ENCODE results near the gene GALNT2. TPM values are rescaled to one million over a fixed set of nuclear protein-coding genes. Genes with fewer than 3 reads are reported as not detected.
A peak's percentile ranks its signal among the peaks of the same experiment; 100 is the strongest.

GALNT2 gene
- total RNA-seq, 1 experiment from 2014 or later = 25.5 TPM

- no peak for DNase-seq (ENCODE audit: low spot score)
Measured at GRCh38 chr1:230230273-230230672, 163.2 kb downstream of the GALNT2 start.

- peak; percentile 79 for DNase-seq (ENCODE audit: low spot score)
Measured at GRCh38 chr1:230230948-230231773, 164.1 kb downstream of the GALNT2 start.

DNA sequence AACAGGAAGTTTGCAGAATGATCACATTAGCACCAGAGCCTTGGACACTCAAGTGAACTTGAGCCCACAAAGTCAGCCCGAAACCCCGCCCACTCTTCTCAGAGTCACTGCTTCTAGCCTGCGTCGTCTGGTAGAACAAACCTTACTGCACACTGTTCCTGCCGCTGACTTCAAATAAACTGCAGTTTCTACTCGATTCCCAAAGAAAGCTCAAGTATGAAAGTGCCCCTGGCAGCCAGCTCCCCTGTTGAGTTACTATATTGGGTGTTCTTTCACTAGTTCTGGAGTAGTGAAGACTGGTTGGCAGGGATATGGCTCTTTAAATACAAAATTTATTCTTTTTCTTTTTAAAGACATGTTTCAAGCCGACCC, 164.7 kb downstream of the GALNT2 start:
- DNase-seq (ENCODE audit: low spot score) = peak; percentile 95

GRCh38 chr1:230232371-230232771, 165.3 kb downstream of the GALNT2 start:
- DNase-seq (ENCODE audit: low spot score) = no peak

- DNase-seq (ENCODE audit: low spot score) = no peak
Measured at GRCh38 chr1:230233786-230234185, 166.7 kb downstream of the GALNT2 start.

GRCh38 chr1:230235876-230236275, 168.8 kb downstream of the GALNT2 start:
- no peak for DNase-seq (ENCODE audit: low spot score)

GRCh38 chr1:230236301-230237008, 169.4 kb downstream of the GALNT2 start:
- DNase-seq (ENCODE audit: low spot score) = no peak

- DNase-seq (ENCODE audit: low spot score) = no peak
Measured at GRCh38 chr1:230237009-230237370, 170.0 kb downstream of the GALNT2 start.

GRCh38 chr1:230237805-230238204, 170.8 kb downstream of the GALNT2 start:
- no peak for DNase-seq (ENCODE audit: low spot score)

DNA sequence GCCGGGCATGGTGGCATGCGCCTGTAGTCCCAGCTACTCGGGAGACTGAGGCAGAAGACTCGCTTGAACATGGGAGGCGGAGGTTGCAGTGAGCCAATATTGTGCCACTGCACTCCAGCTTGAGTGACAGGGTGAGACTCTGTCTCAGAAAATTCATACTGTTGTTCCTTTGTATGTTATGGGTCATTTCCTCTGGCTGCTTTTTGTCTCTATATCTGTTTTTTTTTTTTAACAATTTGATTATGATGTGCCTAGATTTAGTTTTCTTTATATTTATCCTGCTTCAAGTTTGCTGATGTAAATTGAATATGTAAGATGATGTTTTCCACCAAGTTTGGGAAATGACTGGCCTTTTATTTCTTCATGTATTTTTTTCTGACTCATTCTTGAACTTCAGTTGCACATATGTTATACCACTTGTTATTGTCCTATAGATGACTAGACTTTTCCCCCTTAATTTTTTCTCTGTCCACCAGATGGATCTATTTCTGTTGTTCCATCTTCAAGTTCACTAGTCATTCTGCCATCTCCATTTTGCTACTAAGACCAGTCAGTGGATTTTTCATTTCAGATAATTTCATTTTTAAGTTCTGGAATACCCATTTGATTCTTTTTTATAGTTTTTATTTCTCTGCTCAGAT, 173.5 kb downstream of the GALNT2 start:
- DNase-seq (ENCODE audit: low spot score) = no peak

- DNase-seq (ENCODE audit: low spot score) = no peak
Measured at GRCh38 chr1:230242326-230242725, 175.3 kb downstream of the GALNT2 start.

DNA sequence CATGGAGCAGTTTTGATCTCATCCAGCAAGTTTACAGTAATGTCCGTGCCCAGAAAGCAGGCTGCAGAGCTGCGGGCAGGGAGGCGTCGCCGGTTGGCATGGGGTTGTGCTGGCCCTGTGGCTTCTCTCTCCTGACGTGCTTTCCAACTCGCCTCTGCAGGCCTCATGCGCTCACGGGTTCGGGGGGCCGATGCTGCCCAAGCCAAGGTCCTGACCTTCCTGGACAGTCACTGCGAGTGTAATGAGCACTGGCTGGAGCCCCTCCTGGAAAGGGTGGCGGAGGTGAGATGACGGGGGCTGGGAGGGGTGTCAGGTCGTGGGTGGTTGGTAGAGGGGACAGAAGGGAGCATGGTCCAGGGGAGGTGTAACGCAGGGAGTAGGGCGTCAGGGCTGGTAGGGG, 176.1 kb downstream of the GALNT2 start:
- no peak for DNase-seq (ENCODE audit: low spot score)

DNA sequence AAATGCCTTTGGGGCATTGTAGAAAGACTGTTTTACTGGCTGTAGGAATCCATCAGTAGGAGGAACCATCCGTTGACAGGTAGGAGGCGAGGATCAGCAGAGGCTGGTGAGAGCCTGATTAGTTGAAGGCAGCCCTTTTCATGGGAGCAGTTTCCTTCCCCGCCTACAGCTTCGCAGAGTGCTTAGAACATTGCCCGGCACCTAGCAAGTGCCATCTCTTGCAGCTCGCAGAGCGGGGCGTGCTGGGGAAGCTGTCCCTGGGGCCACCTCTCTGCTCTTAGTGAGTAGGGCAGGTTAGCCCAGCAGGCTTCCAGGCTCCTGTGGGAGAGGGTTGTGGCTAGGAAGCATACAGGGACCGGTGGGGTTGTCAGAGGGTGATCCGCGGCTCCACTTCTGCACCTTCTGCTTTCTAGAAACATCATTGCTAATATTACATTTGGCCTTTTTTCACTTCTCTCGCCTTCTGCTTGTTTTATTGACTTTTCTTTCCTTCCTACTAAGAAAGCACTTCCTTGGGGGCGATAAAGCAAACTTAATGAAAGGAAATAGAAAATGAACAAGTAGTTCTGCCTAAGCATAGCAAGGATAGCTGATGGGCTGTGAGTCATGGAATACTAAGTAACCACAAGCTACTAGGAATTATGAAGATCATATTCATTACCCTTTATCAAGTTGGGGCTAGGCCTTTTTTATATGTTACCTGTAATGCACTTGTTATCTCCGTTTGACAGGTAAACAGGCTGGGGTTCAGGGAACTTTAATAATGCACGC, 176.7 kb downstream of the GALNT2 start:
- no peak for DNase-seq (ENCODE audit: low spot score)

GRCh38 chr1:230246551-230246950, 179.5 kb downstream of the GALNT2 start:
- no peak for DNase-seq (ENCODE audit: low spot score)

GRCh38 chr1:230248016-230248888, 181.2 kb downstream of the GALNT2 start:
- no peak for DNase-seq (ENCODE audit: low spot score)

DNA sequence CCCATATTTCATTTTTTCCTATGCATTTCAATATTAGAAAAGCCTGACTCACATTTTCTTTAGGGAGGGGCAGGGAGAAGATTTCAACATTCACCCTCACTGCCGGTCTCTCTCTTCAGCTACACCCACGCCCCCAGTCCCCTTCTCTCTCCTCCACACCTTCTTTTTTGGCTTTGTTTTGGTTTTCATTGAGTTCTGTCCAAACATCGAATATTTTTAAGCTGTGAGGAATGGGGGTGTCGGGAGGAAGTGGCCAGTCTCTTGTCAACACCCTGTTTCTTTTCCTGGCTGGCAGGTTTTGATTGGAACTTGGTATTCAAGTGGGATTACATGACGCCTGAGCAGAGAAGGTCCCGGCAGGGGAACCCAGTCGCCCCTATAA, 181.8 kb downstream of the GALNT2 start:
- DNase-seq (ENCODE audit: low spot score) = no peak

- DNase-seq (ENCODE audit: low spot score) = no peak
Measured at GRCh38 chr1:230249695-230250480, 182.8 kb downstream of the GALNT2 start.

DNA sequence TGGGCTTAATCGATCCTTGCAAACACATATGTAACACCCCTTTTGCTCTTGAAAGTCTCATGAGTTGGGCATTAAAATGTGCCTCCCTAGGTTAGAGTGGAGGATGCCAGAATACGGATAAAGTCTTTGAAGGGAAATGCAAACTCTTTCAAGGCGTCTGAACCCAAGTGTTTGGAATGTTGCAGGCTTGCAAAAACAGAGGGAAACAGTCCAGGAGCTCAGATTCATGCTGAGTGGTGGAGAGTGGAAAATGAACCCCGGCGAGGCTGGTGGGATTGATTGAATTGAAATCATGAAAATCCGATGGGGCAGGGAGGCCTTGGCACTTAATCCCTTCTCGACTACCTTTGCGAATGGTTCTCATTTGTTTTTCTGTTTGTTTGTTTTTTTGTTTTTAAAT, 183.6 kb downstream of the GALNT2 start:
- DNase-seq (ENCODE audit: low spot score) = no peak

DNA sequence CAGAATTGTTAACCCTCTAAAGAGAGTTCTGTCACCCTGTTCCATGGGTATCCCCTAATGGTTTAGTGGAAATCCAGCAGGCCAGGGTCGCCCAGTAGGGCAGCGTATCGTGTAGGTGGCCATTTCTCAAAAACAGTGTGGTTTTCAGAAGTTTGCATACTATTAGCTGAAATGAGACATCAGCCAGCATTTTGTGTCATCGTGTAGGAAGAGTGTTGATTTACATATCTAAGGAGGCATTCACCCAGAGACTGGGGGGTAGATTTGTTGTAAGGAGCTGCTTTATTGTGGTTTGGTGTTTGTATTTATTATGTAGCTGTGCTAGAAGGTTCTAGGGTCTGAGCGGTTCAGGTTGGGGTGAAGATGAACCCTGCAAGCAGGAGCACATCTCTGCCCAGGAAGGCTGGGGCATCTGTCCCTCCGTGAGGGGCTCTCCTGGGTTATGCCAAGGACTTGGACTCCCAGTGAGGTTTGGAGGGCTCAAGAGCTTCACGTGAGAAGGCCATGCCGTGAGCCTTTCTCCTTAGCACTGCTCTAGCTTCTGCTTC, 184.7 kb downstream of the GALNT2 start:
- DNase-seq (ENCODE audit: low spot score) = no peak

GRCh38 chr1:230253150-230253549, 186.1 kb downstream of the GALNT2 start:
- DNase-seq (ENCODE audit: low spot score) = no peak

Measured in HT-29 (cell line).